Retinal pigment epithelial cell (primary cell): ENCODE data around the gene C4orf33.

Source experiments
- DNase-seq: peaks from one replicate; pipeline ENCODE4 v3.0.0-alpha.2; 2010; ENCODE audit warnings: low read depth
- H3K4me3 ChIP-seq: 2 replicates; pipeline ENCODE4 v1.5.1; 2011; ENCODE audit warnings: mild to moderate bottlenecking, low read length, control low read depth, moderate library complexity
- CTCF ChIP-seq: conservative IDR thresholded peaks from 2 replicates; pipeline ENCODE4 v1.5.1; 2011; ENCODE audit warnings: low read depth, low read length, control low read depth, inconsistent platforms

The C4orf33 gene

GRCh38 chr4:129080129-129080528, 15.8 kb upstream of the C4orf33 start:
- no peak for TF ChIP-seq CTCF
- DNase-seq: no peak
- H3K4me3 ChIP-seq: no peak overlapping the region

- no peak for DNase-seq
- no peak for TF ChIP-seq CTCF
- no peak overlapping the region for H3K4me3 ChIP-seq
Measured at GRCh38 chr4:129082302-129082701, 13.7 kb upstream of the C4orf33 start.

- no peak overlapping the region for H3K4me3 ChIP-seq
- no peak for DNase-seq
- TF ChIP-seq CTCF: no peak
Measured at GRCh38 chr4:129085472-129085871, 10.5 kb upstream of the C4orf33 start.

GRCh38 chr4:129087516-129087915, 8.4 kb upstream of the C4orf33 start:
- TF ChIP-seq CTCF: no peak
- H3K4me3 ChIP-seq: no peak overlapping the region
- DNase-seq: no peak

GRCh38 chr4:129092631-129093190, 3.2 kb upstream of the C4orf33 start:
- DNase-seq: peak; percentile 3
- no peak for TF ChIP-seq CTCF
- H3K4me3 ChIP-seq: peak overlapping the region; percentile 85

- no peak for TF ChIP-seq CTCF
- H3K4me3 ChIP-seq: peak within 1 kb of the TSS; percentile 85
- DNase-seq: peak; percentile 95
Measured at GRCh38 chr4:129093191-129093920, 2.6 kb upstream of the C4orf33 start, which contains the start of gene SCLT1. Gene SCLT1, minus strand, starts transcription at chr4:129093539. Its CDS starts 436 bp downstream, at chr4:129093103.

GRCh38 chr4:129094347-129094746, 1.6 kb upstream of the C4orf33 start:
- no peak for TF ChIP-seq CTCF
- DNase-seq: no peak
- H3K4me3 ChIP-seq: no peak overlapping the region
